Muscle of arm (tissue), 12 donors: Measurements from ENCODE around the gene GALNT8. TPM values are rescaled to one million over a fixed set of nuclear protein-coding genes. Genes with fewer than 3 reads are reported as not detected.

Source experiments
- polyA plus RNA-seq, 12 donors: library from polyadenylated mRNA; unstranded; fragments of 120-200 nt; gene quantifications; one replicate each; pipeline ENCODE4 v1.2.1, GENCODE V29; 2013; ENCODE audit not compliant: insufficient read length in 12 of 12

The GALNT8 gene
- polyA plus RNA-seq, 12 donors, result 3.3 to 6.1 (median 5.5) TPM; not detected in 2

Other genes with a start within 250 kb of the GALNT8 start
- gene RAD51AP1, start 181.5 kb upstream of the GALNT8 start, polyA plus RNA-seq, result 10 to 100 TPM in 9 of 12 donors, 1 to 10 TPM in 2, not detected in 1; 6.7 to 27.6 (median 13.5) TPM
- gene DYRK4, start 158.2 kb upstream of the GALNT8 start, polyA plus RNA-seq, result 10 to 100 TPM in 10 of 12 donors, not detected in 2; 15.2 to 33.2 (median 19.3) TPM
- gene AKAP3, start 71.3 kb upstream of the GALNT8 start, polyA plus RNA-seq, result 1 to 10 TPM in 5 of 12 donors, under 1 TPM in 5, not detected in 2; 0.76 to 1.4 (median 1.0) TPM
- gene NDUFA9, start 71.3 kb upstream of the GALNT8 start, polyA plus RNA-seq, result 10 to 100 TPM in 11 of 12 donors, not detected in 1; 43.5 to 89.0 (median 74.7) TPM
- gene KCNA1, start 189.5 kb downstream of the GALNT8 start, polyA plus RNA-seq, result 1 to 10 TPM in 5 of 12 donors, under 1 TPM in 6, not detected in 1; 0.27 to 2.1 (median 0.88) TPM